Hippocampal formation (tissue), 2 donors: Measurements from ENCODE around the gene JPH4.

Experiments used
- DNase-seq, 2 donors: peaks; one replicate each; lab custom pipeline; 2025; lab: John Stamatoyannopoulos, UW

JPH4 gene

DNA sequence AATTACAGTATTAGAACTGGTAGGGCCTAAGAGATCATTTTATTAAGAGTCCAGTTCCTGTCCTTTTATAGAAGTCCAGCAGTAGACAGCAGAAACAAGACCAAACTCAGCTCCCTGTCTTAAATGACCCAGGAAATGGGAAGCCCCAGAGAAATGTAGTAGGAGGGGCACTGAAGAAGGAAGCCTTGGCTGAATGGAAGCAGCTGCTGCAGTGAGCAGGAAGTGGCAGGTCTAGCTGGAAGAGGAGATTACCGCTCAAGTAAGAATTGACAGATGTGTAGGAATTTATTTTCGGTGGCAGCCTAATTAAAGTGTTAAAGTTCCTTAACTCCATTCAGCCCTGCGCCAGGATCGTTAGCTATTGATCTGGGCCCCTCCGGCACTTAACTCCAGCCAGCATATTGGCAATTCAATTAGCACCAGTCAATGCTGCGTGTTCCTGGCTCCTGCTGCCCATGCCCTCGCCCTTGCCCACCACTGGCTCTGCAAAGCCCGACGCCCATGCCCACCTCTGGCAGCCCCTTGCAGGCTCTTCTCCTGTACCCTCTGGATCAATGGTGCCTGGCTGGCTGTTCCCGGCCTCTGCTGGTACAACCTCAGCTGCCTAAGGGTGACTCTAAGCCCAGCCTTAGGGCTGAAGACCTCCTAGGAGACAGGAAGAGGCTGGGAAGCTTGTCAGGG, 48.1 kb downstream of the JPH4 start:
- no peak for DNase-seq

GRCh38 chr14:23529016-23529415, 49.6 kb downstream of the JPH4 start:
- no peak for DNase-seq

DNA sequence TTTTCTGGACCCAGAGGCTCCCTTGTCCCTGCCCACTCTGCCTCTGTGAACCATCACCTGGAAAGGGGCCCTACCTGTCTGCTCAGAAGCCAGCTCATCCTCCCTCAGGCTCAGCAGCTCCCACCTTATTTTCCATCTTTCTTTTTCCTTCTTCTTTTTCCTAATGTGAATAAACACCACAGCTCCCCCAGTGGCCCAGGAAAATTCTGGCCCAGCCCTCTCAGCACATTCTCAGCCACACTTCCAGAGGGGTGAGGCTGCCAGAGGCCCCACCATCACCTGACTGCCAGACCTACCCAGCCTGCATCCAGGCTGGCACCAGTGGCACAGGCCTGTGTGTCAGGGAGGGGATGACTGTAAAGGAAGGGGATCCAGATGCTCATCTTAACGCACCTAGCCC, 50.0 kb downstream of the JPH4 start:
- no peak for DNase-seq

GRCh38 chr14:23525611-23526010, 53.0 kb downstream of the JPH4 start:
- DNase-seq = no peak

GRCh38 chr14:23524954-23525353, 53.6 kb downstream of the JPH4 start:
- DNase-seq = no peak

DNA sequence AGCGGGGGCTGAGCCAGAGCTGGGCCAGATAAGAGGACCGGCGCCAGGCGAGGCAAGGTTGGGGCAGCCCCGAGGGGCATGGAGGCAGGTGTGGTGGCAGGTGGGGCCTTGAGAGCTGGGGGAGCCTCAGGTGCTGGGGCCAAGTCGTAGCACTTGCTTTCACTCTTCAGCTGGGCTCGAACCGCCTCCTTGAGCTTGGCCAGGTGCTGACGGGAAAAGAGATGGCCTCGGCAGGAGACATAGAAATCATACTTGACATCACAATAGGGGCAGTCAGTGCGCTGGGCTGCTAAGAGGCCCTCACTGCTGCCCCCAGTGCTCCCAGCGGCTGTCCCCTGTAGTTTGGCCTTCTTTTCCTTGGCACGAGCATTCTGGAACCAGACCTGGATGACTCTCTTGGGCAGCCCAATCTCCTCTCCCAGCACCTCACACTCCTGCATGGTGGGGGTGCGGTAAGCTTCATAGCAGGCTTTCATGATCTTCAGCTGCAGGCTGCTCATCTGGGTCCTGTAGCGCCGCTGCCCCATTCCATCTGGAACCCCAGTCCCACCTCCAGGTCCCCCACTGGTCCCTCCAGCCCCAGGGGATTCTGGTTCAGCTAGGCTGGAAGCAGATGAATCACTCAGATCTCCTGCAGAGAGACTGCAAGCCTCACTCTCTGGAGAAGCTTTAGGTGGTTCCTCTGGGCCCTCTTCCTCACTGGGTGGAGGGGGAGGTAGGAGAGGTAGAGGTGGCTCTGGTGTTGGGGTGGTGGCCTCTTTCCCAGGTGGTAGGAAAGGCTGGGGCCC, 55.2 kb downstream of the JPH4 start:
- DNase-seq = no peak

GRCh38 chr14:23522643-23523198, 55.9 kb downstream of the JPH4 start:
- DNase-seq = no peak

DNA sequence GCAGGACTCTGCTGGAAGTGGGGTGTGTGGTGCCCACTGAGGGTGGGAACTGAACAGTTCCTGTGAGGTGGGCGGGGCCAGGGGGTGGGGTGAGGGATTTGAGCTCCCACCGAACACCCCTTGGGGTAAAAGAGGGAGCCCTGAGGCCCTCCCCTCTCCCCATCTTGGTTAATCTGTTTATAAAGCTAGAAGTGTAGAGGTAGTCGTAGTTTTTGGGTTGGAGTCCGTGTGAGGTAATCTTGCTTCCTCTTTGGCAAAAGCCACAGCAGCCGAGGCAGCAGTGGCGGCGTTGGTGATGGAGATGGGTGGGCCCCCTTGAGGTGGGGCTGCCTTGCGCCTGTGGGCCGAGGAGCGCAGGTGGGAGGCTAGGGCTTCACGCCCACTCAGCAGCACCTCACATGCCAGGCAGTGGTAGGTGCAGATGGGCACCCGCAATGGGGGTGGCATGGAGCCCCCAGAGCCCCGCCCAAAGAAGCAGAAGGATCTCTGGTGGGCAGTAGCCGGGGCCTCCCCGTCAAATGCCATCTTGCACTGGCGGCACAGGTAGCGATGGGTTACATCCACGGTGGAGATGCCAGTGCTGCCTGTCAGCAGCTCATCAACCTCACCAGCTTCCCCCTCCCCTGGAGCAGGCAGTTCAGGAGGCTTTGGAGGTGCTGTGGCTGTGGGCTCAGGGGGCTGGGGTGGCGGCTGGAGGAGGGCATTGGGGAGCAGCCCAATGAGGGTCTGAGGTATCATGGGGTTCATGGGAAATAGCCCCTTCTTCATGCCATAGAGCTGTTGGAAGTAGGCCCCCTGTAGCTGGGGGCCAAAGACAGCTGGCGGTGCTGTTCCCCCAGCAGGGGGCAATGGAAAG, 56.6 kb downstream of the JPH4 start:
- DNase-seq = no peak

- peak in 1 of 2 donors; percentile 30 for DNase-seq
These were observed 57.6 kb downstream of the JPH4 start for GRCh38 chr14:23520899-23521533.

- DNase-seq = no peak
These were observed 59.9 kb downstream of the JPH4 start for GRCh38 chr14:23518709-23519108.
